Nucleus accumbens (tissue), 56 donors: ENCODE data around the gene CDH23.

ENCODE experiments used
- DNase-seq, 56 donors: peaks; one replicate each; lab custom pipeline; 2025; lab: John Stamatoyannopoulos, UW

The CDH23 gene

GRCh38 chr10:71752391-71753090 lies 355.8 kb downstream of the CDH23 start:
- DNase-seq = no peak

- DNase-seq = peak in 15 of 56 donors; percentile 10 to 66 (median 26)
Measured at GRCh38 chr10:71753091-71753959, 356.6 kb downstream of the CDH23 start.

GRCh38 chr10:71753960-71754505 lies 357.3 kb downstream of the CDH23 start:
- DNase-seq = no peak

GRCh38 chr10:71754562-71754961 lies 357.8 kb downstream of the CDH23 start:
- DNase-seq = no peak

- no peak for DNase-seq
Measured at GRCh38 chr10:71755179-71755879, 358.6 kb downstream of the CDH23 start.

- peak in 8 of 56 donors; percentile 16 to 45 (median 32) for DNase-seq
Measured at GRCh38 chr10:71756311-71757191, 359.8 kb downstream of the CDH23 start.

- peak in 19 of 56 donors; percentile 18 to 63 (median 38) for DNase-seq
Measured at GRCh38 chr10:71757399-71757922, 360.7 kb downstream of the CDH23 start.

GRCh38 chr10:71761105-71761511 lies 364.4 kb downstream of the CDH23 start:
- DNase-seq = no peak

GRCh38 chr10:71761541-71762113 lies 364.9 kb downstream of the CDH23 start:
- DNase-seq = no peak

GRCh38 chr10:71762324-71762723 lies 365.6 kb downstream of the CDH23 start:
- DNase-seq = no peak

GRCh38 chr10:71763352-71764127 lies 366.8 kb downstream of the CDH23 start:
- no peak for DNase-seq

- DNase-seq = peak in 3 of 56 donors; percentile 19 to 28 (median 22)
Measured at GRCh38 chr10:71765176-71765904, 368.6 kb downstream of the CDH23 start.

GRCh38 chr10:71765906-71766716 lies 369.4 kb downstream of the CDH23 start:
- no peak for DNase-seq

- no peak for DNase-seq
Measured at GRCh38 chr10:71766717-71767419, 370.1 kb downstream of the CDH23 start.

- no peak for DNase-seq
Measured at GRCh38 chr10:71767420-71768035, 370.8 kb downstream of the CDH23 start.
